ENCODE results near the gene PPEF1.

DNA sequence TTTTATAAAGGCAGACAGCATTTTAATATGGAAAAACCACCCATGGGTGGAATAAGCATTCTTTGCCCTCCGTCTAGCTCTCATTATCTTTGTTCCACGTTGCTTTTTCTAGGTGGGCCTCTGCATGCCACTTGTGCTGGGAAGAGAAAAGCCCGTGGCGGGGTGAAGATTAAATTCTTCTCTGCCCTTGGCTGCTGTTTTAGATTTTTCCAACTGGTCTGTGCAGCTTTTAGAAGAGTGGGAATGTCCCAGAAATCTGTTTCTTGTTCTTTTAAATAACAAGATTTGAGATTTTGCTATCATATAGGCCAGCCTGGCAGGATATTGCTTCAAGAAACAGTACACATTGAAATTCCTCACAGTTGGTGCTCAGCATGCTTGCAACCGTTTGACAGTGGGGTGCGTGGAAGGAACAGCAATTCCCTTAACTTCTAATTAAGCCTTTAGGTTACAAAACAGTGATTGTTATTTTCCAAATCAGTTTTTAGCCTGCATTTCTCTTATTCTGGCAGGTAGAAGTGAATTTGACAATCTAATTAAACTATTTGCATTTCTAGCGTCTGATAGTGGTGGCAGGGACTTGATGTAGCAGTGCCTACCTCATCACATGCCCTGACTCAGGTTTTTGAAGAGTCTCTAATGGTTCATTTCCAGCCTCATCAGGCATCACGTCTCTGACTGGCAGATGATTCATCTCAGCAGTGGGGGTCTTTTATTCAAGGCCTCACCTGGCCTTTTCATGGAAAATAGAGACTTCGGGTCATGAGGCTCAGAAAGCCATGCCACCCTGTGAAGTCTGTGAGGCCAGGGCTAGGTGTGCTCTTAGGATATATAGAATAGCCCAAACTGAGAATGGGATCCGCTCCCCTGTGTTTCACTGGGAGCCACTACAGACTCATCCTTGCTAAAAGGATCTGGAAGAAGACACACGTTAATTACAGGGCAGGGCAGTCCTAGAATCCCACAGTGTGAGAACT is 50.8 kb downstream of the PPEF1 start:
- TF ChIP-seq POLR2A (IDR thresholded peaks at IDR 0.05): no peak
- TF ChIP-seq, protein P1, sequence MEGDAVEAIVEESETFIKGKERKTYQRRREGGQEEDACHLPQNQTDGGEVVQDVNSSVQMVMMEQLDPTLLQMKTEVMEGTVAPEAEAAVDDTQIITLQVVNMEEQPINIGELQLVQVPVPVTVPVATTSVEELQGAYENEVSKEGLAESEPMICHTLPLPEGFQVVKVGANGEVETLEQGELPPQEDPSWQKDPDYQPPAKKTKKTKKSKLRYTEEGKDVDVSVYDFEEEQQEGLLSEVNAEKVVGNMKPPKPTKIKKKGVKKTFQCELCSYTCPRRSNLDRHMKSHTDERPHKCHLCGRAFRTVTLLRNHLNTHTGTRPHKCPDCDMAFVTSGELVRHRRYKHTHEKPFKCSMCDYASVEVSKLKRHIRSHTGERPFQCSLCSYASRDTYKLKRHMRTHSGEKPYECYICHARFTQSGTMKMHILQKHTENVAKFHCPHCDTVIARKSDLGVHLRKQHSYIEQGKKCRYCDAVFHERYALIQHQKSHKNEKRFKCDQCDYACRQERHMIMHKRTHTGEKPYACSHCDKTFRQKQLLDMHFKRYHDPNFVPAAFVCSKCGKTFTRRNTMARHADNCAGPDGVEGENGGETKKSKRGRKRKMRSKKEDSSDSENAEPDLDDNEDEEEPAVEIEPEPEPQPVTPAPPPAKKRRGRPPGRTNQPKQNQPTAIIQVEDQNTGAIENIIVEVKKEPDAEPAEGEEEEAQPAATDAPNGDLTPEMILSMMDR (IDR thresholded peaks at IDR 0.05): no peak
